ENCODE measurements around the gene HIGD1B.
A peak's percentile ranks its signal among the peaks of the same experiment; 100 is the strongest.

Gene HIGD1B

DNA sequence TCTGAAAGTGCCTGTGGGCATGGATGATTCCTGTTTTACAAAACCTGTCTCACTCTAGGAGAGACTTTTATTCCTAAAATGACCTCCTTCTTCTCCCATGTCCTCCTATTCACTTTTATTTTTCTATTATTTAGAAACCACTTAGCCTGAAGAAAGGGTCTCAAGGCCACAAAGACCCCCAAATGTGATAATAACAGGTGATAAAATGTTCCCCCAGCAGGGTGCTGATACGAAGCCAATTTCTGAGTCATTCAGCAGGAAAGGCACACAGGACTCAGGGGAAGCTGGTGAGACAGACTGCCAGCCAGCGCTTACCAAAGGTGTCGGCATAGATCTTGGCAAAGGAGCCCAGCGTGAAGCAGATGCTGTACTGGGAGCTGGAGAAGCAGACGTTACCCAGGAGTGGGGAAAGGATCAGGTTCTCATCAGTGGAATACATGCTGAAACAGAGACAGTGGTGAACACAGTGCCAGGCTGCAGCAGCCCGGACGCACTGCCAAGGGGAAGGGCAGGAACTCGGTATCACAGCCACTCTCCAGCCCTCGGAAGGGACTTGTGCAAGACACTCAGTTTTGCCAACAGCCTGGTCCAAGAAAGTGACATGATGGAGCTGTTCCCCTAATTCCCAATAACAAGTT lies 24.6 kb downstream of the HIGD1B start (continued):
- TF ChIP-seq, protein P1, sequence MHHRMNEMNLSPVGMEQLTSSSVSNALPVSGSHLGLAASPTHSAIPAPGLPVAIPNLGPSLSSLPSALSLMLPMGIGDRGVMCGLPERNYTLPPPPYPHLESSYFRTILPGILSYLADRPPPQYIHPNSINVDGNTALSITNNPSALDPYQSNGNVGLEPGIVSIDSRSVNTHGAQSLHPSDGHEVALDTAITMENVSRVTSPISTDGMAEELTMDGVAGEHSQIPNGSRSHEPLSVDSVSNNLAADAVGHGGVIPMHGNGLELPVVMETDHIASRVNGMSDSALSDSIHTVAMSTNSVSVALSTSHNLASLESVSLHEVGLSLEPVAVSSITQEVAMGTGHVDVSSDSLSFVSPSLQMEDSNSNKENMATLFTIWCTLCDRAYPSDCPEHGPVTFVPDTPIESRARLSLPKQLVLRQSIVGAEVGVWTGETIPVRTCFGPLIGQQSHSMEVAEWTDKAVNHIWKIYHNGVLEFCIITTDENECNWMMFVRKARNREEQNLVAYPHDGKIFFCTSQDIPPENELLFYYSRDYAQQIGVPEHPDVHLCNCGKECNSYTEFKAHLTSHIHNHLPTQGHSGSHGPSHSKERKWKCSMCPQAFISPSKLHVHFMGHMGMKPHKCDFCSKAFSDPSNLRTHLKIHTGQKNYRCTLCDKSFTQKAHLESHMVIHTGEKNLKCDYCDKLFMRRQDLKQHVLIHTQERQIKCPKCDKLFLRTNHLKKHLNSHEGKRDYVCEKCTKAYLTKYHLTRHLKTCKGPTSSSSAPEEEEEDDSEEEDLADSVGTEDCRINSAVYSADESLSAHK (tag by site-specific recombination; IDR thresholded peaks at IDR 0.05), result 0 out of 2 replicates have a peak, but pooled peaks have one; percentile 24
- no peak for TF ChIP-seq ZNF112 (tag by site-specific recombination; IDR thresholded peaks at IDR 0.05)
- peak; percentile 68; the same call in 1 of the 2 replicates for TF ChIP-seq SP7 (tag by site-specific recombination; IDR thresholded peaks at IDR 0.05)
- 0 out of 2 replicates have a peak, but pooled peaks have one; percentile 30 for TF ChIP-seq FEZF1 (tag by site-specific recombination; IDR thresholded peaks at IDR 0.05)
- no peak for TF ChIP-seq ZNF560 (tag by site-specific recombination; IDR thresholded peaks at IDR 0.05; ENCODE audit: borderline replicate concordance)
- 0 out of 2 replicates have a peak, but pooled peaks have one; percentile 10 for TF ChIP-seq ZBTB21 (tag by site-specific recombination; IDR thresholded peaks at IDR 0.05)
- TF ChIP-seq, protein P2, sequence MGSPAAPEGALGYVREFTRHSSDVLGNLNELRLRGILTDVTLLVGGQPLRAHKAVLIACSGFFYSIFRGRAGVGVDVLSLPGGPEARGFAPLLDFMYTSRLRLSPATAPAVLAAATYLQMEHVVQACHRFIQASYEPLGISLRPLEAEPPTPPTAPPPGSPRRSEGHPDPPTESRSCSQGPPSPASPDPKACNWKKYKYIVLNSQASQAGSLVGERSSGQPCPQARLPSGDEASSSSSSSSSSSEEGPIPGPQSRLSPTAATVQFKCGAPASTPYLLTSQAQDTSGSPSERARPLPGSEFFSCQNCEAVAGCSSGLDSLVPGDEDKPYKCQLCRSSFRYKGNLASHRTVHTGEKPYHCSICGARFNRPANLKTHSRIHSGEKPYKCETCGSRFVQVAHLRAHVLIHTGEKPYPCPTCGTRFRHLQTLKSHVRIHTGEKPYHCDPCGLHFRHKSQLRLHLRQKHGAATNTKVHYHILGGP (tag by site-specific recombination; IDR thresholded peaks at IDR 0.05), result no peak
- TF ChIP-seq, protein P3, sequence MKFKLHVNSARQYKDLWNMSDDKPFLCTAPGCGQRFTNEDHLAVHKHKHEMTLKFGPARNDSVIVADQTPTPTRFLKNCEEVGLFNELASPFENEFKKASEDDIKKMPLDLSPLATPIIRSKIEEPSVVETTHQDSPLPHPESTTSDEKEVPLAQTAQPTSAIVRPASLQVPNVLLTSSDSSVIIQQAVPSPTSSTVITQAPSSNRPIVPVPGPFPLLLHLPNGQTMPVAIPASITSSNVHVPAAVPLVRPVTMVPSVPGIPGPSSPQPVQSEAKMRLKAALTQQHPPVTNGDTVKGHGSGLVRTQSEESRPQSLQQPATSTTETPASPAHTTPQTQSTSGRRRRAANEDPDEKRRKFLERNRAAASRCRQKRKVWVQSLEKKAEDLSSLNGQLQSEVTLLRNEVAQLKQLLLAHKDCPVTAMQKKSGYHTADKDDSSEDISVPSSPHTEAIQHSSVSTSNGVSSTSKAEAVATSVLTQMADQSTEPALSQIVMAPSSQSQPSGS (tag by site-specific recombination; IDR thresholded peaks at IDR 0.05; ENCODE audit: low read depth), result no peak
- no peak for TF ChIP-seq ZNF707 (tag by site-specific recombination; IDR thresholded peaks at IDR 0.05)
- no peak for TF ChIP-seq MZF1 (tag by site-specific recombination; IDR thresholded peaks at IDR 0.05; ENCODE audit: borderline replicate concordance)
- TF ChIP-seq ZNF776 (tag by site-specific recombination; IDR thresholded peaks at IDR 0.05; ENCODE audit: borderline replicate concordance), result no peak
- TF ChIP-seq, protein P4, sequence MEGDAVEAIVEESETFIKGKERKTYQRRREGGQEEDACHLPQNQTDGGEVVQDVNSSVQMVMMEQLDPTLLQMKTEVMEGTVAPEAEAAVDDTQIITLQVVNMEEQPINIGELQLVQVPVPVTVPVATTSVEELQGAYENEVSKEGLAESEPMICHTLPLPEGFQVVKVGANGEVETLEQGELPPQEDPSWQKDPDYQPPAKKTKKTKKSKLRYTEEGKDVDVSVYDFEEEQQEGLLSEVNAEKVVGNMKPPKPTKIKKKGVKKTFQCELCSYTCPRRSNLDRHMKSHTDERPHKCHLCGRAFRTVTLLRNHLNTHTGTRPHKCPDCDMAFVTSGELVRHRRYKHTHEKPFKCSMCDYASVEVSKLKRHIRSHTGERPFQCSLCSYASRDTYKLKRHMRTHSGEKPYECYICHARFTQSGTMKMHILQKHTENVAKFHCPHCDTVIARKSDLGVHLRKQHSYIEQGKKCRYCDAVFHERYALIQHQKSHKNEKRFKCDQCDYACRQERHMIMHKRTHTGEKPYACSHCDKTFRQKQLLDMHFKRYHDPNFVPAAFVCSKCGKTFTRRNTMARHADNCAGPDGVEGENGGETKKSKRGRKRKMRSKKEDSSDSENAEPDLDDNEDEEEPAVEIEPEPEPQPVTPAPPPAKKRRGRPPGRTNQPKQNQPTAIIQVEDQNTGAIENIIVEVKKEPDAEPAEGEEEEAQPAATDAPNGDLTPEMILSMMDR (tag by site-specific recombination; IDR thresholded peaks at IDR 0.05), result no peak
- no peak for TF ChIP-seq ZNF561 (tag by site-specific recombination; IDR thresholded peaks at IDR 0.05; ENCODE audit: borderline replicate concordance)
- TF ChIP-seq ZSCAN16 (tag by site-specific recombination; IDR thresholded peaks at IDR 0.05), result no peak
- TF ChIP-seq ZNF16 (tag by site-specific recombination; IDR thresholded peaks at IDR 0.05; ENCODE audit: low read depth), result no peak
- TF ChIP-seq ZIC2 (tag by site-specific recombination; IDR thresholded peaks at IDR 0.05), result peak; percentile 92
- no peak for TF ChIP-seq ZNF623 (tag by site-specific recombination; IDR thresholded peaks at IDR 0.05)
- no peak for TF ChIP-seq ZNF248 (tag by site-specific recombination; IDR thresholded peaks at IDR 0.05)
- TF ChIP-seq RBAK (tag by site-specific recombination; IDR thresholded peaks at IDR 0.05), result no peak
- TF ChIP-seq, protein P5, sequence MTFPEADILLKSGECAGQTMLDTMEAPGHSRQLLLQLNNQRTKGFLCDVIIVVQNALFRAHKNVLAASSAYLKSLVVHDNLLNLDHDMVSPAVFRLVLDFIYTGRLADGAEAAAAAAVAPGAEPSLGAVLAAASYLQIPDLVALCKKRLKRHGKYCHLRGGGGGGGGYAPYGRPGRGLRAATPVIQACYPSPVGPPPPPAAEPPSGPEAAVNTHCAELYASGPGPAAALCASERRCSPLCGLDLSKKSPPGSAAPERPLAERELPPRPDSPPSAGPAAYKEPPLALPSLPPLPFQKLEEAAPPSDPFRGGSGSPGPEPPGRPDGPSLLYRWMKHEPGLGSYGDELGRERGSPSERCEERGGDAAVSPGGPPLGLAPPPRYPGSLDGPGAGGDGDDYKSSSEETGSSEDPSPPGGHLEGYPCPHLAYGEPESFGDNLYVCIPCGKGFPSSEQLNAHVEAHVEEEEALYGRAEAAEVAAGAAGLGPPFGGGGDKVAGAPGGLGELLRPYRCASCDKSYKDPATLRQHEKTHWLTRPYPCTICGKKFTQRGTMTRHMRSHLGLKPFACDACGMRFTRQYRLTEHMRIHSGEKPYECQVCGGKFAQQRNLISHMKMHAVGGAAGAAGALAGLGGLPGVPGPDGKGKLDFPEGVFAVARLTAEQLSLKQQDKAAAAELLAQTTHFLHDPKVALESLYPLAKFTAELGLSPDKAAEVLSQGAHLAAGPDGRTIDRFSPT (tag by site-specific recombination; IDR thresholded peaks at IDR 0.05), result 0 out of 2 replicates have a peak, but pooled peaks have one; percentile 37
- no peak for TF ChIP-seq ZNF302 (tag by site-specific recombination; IDR thresholded peaks at IDR 0.05; ENCODE audit: low read depth)
- no peak for TF ChIP-seq ZFP37 (tag by site-specific recombination; IDR thresholded peaks at IDR 0.05)
- TF ChIP-seq ZNF660 (tag by site-specific recombination; IDR thresholded peaks at IDR 0.05), result 0 out of 2 replicates have a peak, but pooled peaks have one; percentile 31
- TF ChIP-seq GLI4 (tag by site-specific recombination; IDR thresholded peaks at IDR 0.05), result no peak
